Measurements from ENCODE around the gene PTPRK. TPM values are rescaled to one million over a fixed set of nuclear protein-coding genes. Genes with fewer than 3 reads are reported as not detected.

The PTPRK gene
- total and polyA plus RNA-seq, 2 donors (not counting 1 experiment from before 2014, with no cell fraction given): 16.2 to 18.7 TPM

DNA sequence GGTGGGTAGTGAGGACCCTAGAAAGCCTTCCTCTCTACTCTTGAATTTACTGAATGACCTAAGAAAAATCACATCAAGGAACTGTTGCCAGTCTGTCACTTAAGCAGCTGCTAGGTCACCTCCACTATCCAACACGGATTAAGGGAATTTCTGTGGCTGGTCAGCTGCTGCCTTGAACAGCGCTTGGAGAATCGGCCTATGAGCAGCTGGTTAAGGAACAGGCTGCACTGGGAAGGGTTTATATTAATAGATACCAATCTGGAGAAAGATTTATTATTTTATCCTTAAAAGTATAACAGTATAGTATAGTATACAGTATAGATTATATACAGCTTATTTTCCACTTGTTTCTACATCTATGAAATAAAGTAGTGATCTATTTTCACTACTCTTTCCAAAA, 6.5 kb downstream of the PTPRK start:
- Histone ChIP-seq H3K4me2 (replicated peaks; ENCODE audit: low read depth, low read length, poor library complexity, severe bottlenecking) (no peak overlapping the region), H3K27me3 (replicated peaks in 1 of 4; ENCODE audit: control extremely low read depth in 1 of 4, control insufficient read depth in 3 of 4, insufficient read depth in 4 of 4, low read length in 3 of 4) (peaks cover 0 to 10% (median 7%) of the 10 kb centered on the region in 4 experiments), H2AFZ (ENCODE audit: insufficient read depth, low read depth, low read length, poor library complexity, severe bottlenecking) (no peak overlapping the region), H3K9me3 (ENCODE audit: control extremely low read depth in 1 of 3, control insufficient read depth in 2 of 3, insufficient read depth in 1 of 3, low read length in 2 of 3) (peaks cover 0 to 2% (median 0%) of the 10 kb centered on the region in 3 donors), H3K36me3 (replicated peaks in 1 of 2; ENCODE audit: control extremely low read depth in 1 of 2, control insufficient read depth in 1 of 2, extremely low read depth in 1 of 2, insufficient read depth in 2 of 2, low read length in 1 of 2) (no peaks in the 10 kb centered on the region), H4K20me1 (ENCODE audit: control insufficient read depth, insufficient read depth, low read length, poor library complexity, severe bottlenecking) (no peaks in the 10 kb centered on the region), H3K27ac (ENCODE audit: low read length in 2 of 2) (no peak overlapping the region), H3K4me3 (ENCODE audit: control extremely low read depth in 1 of 5, extremely low read depth in 1 of 5, insufficient read depth in 1 of 5, low read depth in 2 of 5, low read length in 4 of 5) (no peak overlapping the region), H3K79me2 (ENCODE audit: control insufficient read depth, insufficient read depth, low read length) (no peaks in the 10 kb centered on the region), H3K4me1 (ENCODE audit: control insufficient read depth in 2 of 2, insufficient read depth in 2 of 2, low read length in 2 of 2) (peaks cover 0 to 2% of the 10 kb centered on the region in 2 donors), H3K9ac (ENCODE audit: low read length) (no peak overlapping the region)
- Mint-ChIP-seq H3K27ac (no peak overlapping the region), H3K9me3 (ENCODE audit: insufficient read depth) (no peaks in the 10 kb centered on the region), H3K4me1 (peaks cover 1% of the 10 kb centered on the region), H3K4me3 (no peak overlapping the region), H3K27me3 (peaks cover 47% of the 10 kb centered on the region)
- ChIA-PET CTCF (no interaction called here), POLR2A (no interaction called here)
- intact Hi-C loops (cut with micrococcal nuclease): no loop called here
- ATAC-seq (ENCODE audit: low read depth) (no peak), DNase-seq (no peak)
- TF ChIP-seq EZH2 (IDR thresholded peaks at IDR 0.05; ENCODE audit: borderline replicate concordance, insufficient read depth, low read depth, low read length, poor library complexity, severe bottlenecking): no peak
- TF ChIP-seq, protein P1, sequence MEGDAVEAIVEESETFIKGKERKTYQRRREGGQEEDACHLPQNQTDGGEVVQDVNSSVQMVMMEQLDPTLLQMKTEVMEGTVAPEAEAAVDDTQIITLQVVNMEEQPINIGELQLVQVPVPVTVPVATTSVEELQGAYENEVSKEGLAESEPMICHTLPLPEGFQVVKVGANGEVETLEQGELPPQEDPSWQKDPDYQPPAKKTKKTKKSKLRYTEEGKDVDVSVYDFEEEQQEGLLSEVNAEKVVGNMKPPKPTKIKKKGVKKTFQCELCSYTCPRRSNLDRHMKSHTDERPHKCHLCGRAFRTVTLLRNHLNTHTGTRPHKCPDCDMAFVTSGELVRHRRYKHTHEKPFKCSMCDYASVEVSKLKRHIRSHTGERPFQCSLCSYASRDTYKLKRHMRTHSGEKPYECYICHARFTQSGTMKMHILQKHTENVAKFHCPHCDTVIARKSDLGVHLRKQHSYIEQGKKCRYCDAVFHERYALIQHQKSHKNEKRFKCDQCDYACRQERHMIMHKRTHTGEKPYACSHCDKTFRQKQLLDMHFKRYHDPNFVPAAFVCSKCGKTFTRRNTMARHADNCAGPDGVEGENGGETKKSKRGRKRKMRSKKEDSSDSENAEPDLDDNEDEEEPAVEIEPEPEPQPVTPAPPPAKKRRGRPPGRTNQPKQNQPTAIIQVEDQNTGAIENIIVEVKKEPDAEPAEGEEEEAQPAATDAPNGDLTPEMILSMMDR (IDR thresholded peaks at IDR 0.05): no peak
- WGBS (ENCODE audit: insufficient coverage): no CpG with 5 or more reads among the region's 3 CpGs

DNA sequence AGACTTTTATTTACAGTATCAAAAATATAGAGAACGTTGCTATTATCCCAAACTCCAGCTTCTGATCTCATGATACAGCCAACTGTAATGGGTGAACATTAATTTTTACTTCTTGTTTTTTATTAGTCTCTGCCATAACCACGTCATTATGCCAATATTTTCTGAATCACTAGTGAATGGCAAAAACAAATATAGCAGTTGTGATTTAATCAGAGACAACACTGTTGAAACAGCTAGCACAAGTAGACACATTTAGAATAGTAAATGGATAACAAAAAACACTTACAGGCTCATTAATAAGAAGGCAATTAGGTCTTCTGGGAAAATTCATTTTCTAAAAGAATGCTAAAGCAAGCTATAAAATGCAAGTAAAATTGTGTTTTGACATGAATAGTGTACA, 8.1 kb downstream of the PTPRK start:
- intact Hi-C loops (cut with micrococcal nuclease): no loop called here
- no peak overlapping the region for H3K4me2 ChIP-seq (replicated peaks; ENCODE audit: low read depth, low read length, poor library complexity, severe bottlenecking)

More for the DNA sequence above, 8.1 kb downstream of the PTPRK start:
- TF ChIP-seq, protein P1 (IDR thresholded peaks at IDR 0.05): no peak
- TF ChIP-seq EZH2 (IDR thresholded peaks at IDR 0.05; ENCODE audit: borderline replicate concordance, insufficient read depth, low read depth, low read length, poor library complexity, severe bottlenecking): no peak
- H3K27ac ChIP-seq (ENCODE audit: low read length in 2 of 2): no peak overlapping the region
- no peaks in the 10 kb centered on the region for H3K4me1 ChIP-seq (ENCODE audit: control insufficient read depth in 2 of 2, insufficient read depth in 2 of 2, low read length in 2 of 2)
- DNase-seq (no peak), ATAC-seq (ENCODE audit: low read depth) (no peak)
- no peaks in the 10 kb centered on the region for H3K36me3 ChIP-seq (replicated peaks in 1 of 2; ENCODE audit: control extremely low read depth in 1 of 2, control insufficient read depth in 1 of 2, extremely low read depth in 1 of 2, insufficient read depth in 2 of 2, low read length in 1 of 2)
- no peak overlapping the region for H3K9ac ChIP-seq (ENCODE audit: low read length)
- POLR2A ChIA-PET: no interaction called here
- no peaks in the 10 kb centered on the region for H3K79me2 ChIP-seq (ENCODE audit: control insufficient read depth, insufficient read depth, low read length)
- H4K20me1 ChIP-seq (ENCODE audit: control insufficient read depth, insufficient read depth, low read length, poor library complexity, severe bottlenecking): no peaks in the 10 kb centered on the region
- CTCF ChIA-PET: interaction anchor here (1.1 kb wide), 1 partner anchor 13 kb away, joined by 3 read pairs; no protein-coding TSS in a partner anchor
- no peaks in the 10 kb centered on the region for H3K9me3 ChIP-seq (ENCODE audit: control extremely low read depth in 1 of 3, control insufficient read depth in 2 of 3, insufficient read depth in 1 of 3, low read length in 2 of 3)
- Mint-ChIP-seq H3K9me3 (ENCODE audit: insufficient read depth) (no peaks in the 10 kb centered on the region), H3K4me3 (no peak overlapping the region), H3K27me3 (peaks cover 37% of the 10 kb centered on the region), H3K4me1 (no peaks in the 10 kb centered on the region), H3K27ac (no peak overlapping the region)
- H3K4me3 ChIP-seq (ENCODE audit: control extremely low read depth in 1 of 5, extremely low read depth in 1 of 5, insufficient read depth in 1 of 5, low read depth in 2 of 5, low read length in 4 of 5): no peak overlapping the region
- H3K27me3 ChIP-seq (replicated peaks in 1 of 4; ENCODE audit: control extremely low read depth in 1 of 4, control insufficient read depth in 3 of 4, insufficient read depth in 4 of 4, low read length in 3 of 4): peaks cover 0 to 9% (median under 1%) of the 10 kb centered on the region in 4 experiments
- WGBS (ENCODE audit: insufficient coverage): no CpG with 5 or more reads among the region's 2 CpGs
- no peak overlapping the region for H2AFZ ChIP-seq (ENCODE audit: insufficient read depth, low read depth, low read length, poor library complexity, severe bottlenecking)
